NCI-H2196 (cell line): ENCODE measurements around the gene TMEM239.
"Not testable (repeated sequence)": the region's sequence is repeated elsewhere in the genome, so short reads cannot be mapped to it uniquely, and the experiment has no call there.

Source experiments
- DNase-seq: peaks from one replicate; lab custom pipeline; 2025; ENCODE audit not compliant: unreplicated experiment; lab: John Stamatoyannopoulos, UW

TMEM239 gene

DNA sequence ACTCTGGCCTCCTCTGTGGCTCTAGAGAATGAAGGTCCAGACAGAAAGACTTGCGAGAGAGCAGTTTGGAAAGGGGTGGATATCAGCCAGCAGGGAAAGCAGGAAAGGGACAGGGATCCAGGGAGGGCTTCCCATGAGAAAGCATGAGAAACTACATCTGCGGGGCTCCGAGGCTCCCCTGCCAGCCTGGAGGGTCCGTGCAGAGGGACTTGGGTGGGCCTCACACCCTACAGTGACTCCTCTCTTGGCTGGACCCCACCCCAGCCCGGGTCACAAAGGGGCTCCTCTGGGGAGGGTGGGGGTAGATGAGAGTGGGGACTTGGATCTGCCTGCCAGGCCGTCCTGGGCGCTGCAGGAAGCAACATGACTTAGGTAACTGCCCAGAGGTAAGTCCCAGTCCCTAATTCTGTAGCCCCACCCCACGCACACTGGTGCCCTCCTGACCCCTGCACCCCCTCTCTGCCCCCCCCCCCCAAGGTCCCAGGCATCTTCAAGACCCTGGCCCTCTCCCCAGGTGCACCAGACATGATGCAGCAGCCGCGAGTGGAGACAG lies at the start of gene TMEM239:
TSS of gene TMEM239 (plus strand) at position 335 of the 553 bp plus-strand sequence. CDS start at position 526, 191 bp downstream.
- no peak for DNase-seq

DNA sequence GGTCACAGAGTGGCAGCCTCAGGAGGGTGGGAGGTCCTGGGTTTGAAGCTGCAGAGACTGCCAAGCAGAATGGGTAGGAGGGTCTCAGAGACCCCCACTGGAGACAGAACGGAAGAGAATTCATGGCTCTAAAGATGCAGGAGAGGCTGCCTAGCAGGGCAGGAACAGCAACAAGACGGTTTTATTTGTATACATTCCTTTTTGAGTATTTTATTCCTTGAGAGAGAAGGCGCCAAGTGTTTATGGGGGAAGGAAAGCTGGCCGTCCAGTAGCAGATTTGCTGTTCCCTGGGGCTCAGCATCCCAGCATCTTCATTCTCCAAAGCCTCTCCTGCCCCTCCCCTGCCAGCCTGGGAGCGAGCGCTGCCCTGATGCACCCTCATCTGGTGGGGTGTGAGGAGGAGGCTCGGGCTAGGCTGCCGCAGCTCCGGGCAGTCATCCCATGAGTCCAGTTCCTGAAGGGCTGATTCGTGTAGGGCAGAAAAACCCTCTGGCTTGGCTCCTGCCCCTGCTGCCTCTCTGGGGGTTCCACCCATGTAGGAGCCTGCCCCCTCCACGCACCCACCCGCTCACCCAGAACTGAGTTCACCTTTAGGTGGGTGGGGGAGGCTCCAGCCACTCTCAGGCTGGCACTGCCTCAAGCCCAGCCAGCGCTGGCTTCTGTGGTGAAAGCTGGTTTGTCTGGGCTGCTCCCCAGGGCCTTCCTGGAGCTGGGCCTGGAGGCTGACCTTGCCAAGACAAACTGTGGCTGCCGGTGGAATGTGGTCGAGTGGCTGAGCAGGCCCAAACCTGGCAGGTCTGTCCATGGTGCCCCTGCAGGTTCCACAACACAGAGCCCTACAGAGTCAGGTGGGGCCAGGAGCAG lies 48.2 kb upstream of the TMEM239 start:
- DNase-seq: peak; percentile 86

DNA sequence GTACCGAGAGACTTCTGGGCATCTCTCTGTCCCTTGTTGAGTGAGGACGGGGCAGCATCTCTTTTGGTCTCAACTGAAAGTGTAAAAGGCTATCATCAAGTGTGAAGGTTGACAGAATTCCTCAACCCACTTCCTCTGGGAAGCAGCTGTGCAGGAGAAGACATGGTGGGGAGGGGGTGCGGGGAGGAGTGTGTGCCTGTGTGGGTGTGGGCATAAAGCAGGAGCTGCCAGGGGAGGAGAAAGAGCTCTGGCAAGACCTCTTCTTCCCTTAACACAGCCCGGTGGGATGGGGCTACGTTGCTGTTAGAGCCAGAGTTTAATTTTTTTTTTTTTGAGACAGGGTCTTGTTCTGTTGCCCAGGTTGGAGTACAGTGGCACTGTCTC lies 47.5 kb upstream of the TMEM239 start:
- DNase-seq: no peak

DNA sequence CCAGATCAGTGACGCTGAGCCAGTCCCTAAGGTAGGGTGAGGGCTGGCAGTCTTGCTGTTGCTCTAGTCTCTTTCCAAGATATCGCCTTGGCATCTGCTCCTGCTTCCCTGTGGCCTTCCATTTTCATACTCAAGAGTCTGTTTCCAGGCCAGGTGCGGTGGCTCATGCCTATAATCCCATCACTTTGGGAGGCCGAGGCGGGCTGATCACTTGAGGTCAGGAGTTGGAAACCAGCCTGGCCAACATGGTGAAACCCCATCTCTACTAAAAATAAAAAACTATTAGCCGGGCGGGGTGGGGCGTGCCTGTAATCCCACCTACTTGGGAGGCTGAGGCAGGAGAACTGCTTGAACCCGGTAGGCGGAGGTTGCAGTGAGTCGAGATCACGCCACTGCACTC lies 46.1 kb upstream of the TMEM239 start:
- DNase-seq: not testable (repeated sequence)

DNA sequence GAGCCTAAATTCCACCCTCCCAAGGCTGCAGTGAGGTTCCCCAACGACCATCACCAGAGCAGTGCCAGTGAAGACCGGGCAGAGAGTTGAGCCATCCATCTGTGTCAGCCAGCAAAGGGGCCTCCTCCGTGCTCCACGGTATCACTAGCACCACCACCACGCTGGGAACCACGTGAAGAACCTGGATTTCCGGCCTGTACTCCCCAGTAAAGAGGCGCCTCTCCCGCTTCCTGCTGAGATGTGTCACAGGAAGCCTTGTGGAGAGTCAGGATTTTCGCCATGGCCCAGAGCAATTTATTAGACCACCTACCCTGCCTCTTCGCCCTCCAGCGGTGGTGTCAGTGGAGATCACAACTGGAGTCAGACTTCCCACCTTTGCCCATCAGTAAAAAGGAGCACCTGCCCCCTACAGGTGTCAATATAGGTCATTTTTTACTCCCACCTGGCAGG lies 44.5 kb upstream of the TMEM239 start:
- DNase-seq: no peak

DNA sequence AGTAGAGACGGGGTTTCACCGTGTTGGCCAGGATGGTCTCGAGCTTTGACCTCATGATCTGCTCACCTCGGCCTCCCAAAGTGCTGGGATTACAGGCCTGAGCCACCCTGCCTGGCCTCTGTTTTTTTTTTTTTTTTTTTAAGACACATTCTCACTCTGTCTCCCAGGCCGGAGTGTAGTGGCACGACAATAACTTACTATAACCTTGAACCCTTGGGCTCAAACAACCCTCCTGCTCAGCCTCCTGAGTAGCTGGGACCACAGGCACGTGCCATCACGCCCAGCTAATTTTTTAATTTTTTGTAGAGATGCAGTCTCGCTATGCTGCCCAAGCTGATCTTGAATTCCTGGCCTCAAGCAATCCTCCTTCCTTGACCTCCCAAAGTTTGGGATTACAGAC lies 42.4 kb upstream of the TMEM239 start:
- DNase-seq: no peak

DNA sequence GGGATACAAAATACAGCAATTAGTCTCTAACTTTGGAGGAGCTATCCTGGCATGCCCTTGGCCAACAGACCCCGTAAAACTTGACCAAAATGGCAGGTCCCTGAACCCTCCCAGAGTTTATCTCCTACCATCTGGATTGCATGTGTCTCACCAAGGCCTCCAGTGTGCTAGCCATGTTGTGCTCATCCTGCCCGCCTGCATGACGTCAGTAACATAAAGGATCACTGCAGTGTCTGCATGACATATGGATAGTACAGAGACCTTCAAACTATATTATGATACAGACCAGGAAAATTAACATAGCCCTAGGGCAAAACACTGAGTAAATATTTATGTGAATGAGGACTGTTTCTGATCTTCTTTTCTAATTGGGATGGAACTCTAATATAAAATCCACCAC lies 41.0 kb upstream of the TMEM239 start:
- DNase-seq: no peak

DNA sequence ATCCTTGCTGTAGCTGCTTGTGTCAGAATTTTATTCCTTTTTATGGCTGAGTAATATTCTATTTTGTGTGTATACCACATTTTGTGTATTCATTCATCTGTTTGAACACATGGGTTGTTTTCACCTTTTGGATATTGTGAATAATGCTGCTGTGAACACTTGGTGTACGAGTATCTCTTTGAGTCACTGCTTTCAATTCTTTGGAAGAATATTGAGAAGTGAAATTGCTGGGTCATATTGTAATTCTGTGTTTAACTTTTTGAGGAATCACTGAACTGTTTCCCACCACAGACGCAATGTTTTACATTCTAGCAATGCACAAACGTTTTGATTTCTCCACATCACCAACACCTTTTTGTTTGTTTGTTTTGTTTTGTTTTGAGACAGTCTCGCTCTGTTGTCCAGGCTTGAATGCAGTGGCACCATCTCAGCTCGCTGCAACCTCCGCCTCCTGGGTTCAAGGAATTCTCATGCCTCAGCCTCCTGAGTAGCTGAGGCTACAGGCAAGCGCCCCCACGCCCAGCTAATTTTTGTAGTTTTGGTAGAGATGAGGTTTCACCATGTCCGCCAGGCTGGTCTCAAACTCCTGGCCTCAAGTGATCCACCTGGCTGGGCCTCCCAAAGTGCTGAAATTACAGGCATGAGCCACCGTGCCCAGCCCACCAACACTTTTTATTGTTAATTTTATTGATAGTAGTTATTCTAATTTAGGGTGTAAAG lies 37.4 kb upstream of the TMEM239 start:
- DNase-seq: no peak

DNA sequence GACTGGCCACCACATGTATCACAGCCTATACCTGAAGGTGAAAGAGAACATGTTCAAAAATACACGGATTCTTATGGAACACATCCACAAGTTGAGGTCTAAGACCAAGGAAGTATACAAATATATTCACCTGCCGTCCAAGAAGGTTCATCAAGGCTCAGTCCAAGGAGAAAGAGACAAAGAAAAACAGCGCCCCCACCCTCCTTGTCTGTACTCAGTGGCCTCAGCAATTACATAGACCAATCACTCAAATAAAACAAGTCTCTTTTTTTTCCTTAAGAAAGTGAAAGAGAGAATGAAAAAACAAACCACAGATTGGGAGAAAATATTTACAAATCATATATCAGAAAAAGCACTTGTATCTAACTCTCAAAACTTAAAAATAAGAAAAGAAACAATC lies 35.2 kb upstream of the TMEM239 start:
- no peak for DNase-seq

DNA sequence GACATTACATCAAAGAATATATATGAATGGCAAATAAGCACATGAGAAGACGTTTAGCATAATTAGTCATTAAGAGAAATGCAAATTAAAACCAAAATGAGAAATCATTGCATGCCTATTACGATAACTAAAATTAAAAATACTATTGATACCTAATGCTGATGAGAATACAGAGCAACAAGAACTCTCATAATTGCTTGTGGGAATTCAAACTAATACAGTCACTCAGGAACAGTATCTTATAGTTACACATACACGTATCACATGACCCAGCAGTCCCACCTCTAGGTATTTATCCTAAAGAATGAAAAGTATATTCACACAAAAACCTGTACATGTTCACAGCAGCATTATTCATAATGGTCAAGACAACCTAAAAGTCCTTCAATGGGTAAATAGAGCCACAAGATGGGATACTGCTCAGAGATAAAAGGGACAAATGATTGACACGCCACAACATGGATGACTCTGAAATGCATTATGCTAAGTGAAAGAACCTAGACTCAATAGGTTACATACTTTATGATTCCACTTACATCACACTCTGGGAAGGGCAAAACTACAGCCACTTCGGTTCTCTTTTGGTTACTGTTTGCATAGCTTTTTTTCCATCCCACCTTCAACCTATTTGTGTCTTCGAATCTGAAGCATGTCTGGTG lies 32.1 kb upstream of the TMEM239 start:
- no peak for DNase-seq

DNA sequence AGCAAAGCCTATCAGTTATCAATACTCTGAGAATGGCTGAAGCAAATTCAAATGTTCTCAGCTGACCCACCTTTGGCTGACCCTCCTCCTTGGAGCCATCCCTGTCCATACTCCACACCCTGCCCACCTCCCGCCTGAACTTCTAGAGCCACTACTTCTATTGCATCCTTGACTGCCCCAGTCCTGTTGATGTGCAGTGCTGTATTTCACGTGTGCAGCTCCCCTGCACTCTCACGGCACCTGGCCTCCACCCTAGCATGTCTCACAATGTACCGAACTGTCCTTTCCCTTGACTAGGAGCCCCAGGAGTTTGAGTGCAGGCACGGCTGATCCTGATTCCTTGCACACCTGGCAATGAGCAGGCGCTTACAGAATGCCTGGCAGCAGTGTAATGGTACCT lies 22.7 kb upstream of the TMEM239 start:
- no peak for DNase-seq

DNA sequence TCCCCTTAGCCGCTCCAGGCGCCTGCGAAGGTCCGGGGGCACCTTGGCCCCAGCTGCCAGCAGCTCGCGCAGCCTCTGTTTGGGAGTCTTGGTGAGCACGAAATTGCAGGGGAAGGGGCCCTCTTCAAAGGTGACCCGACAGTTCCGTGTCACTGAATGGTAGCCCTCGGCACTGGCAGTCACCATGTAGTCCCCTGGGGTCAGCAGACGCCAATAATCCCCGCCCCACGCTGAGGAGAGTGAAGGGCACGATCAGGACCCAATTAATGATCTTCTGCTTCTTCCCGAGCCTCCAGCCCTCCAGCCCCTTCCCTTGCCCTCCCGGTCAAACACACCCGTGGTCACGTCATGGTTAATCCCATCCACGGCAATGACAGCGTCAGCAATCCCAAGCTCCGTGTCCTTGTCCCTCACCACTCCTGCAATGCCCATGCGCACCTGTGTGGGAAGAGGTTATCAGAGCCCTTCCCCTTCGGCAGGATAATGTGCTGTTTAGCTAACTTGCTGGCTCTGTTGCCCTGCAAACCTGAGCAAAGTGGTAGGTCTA lies 21.9 kb upstream of the TMEM239 start:
- DNase-seq: no peak

DNA sequence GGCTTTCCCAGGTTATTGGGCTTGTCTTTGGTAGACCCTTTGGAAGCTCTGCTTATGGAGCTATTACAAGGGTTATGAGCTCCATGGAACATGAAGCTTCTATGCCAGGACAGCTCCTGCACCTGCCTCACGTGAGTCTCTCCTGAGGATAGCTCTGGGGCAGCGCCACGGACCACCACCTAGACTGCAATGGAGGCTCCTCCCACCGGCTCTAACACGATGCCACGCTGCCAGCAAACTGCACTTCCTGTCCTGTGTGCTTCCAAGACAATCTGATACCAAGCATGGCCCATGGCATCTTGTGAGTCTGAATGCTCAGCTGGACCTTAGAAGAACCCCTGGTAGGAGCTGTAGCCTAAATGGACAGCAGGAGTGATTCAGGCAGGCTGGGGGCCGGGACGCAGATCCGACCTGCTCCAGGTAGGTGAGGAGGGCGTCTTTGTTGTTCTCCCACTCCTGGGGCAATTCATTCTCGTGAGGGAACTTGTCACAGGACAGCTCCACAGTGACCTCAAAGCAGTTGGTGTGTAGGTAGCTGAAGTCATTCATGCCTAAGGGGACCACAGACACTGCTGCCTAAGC lies 21.2 kb upstream of the TMEM239 start:
- DNase-seq: peak; percentile 9

DNA sequence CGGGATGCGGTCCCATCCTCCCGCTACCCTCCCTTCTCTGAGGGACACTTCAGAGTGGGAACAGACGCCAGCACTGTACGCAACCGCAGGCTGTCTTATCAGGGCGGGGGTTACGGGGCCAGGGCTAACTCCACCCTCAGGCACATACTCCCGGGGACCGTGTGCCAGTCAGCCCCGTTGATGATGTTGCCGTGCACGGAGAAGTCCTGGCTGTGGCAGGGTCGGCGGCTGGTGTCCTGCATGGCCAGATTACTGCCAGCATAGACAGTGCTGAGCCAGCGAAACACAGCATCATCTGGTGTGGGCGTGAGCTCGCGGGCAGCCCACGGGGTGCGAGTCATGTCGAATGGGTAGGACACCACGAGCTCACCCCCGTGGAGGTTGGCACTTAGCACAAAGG lies 20.7 kb upstream of the TMEM239 start:
- no peak for DNase-seq

DNA sequence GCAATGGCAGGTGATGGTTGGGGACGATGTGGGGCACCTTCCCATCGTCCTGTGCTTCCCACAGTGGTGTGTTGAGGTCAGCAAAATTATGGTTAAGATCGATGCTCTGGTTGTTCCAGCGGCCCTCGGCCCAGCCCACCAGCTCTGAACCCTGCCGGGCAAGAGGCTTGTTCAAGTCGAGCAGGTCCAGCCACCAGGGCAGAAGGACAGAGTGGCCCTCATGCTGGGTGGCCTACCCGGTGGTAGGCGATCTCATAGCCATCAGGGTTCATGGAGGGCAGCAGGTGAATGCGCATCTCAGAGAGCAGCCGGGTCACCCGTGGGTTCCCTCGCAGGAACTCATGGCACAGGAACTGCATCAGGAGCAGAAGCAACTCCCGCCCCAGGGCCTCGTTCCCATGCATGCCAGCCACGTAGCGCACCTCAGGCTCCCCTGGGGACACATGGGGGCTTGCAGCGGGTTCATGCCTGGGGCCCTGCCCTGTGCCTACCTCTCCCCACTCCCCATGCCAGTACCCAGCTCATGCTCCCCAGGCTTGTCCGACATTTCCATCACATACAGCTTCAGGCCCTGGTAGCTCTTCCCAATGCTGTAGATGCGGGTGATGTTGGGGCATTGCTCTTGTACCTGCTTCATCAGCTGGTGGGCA lies 20.0 kb upstream of the TMEM239 start:
- no peak for DNase-seq

DNA sequence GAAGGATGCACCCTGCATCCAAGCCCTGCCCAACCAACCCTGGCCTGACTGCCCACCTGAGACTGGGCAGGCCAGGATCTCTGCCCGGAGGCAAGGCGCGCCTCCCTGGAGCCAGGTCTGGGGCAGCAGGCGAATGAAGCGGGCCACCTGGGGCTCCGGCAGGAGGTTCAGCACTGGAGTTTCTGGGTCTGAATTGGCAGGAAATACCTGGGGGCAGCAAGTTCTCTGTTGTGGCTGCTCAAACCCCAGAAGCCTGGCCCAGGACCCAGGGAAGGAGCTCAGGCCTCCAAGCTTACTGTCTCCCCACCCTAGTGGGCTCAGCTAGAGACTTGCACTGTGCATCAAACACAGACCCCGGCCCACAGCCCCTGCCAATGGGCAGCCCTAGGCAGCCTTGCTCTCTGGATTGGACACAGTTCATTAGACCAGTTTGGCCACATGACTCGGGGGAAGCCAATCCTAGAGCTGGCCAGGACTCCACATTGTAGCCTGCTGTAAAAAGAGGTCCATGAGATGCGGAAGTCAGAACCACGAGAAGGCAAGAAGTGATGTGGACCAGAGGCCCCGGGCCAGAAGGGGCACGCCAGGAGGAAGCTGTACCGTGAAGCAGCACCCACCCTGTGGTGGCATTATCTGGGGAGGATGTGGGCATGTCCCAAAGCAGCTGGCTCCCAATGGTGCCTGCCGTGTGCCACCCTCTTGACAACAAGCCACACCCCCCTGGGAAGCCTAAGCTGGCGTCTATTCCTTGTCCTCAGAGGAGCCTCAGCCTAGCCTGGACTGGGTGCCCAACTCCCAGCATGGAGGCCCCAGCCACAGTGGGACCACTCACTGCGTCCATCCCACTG lies 18.8 kb upstream of the TMEM239 start:
- DNase-seq: no peak

DNA sequence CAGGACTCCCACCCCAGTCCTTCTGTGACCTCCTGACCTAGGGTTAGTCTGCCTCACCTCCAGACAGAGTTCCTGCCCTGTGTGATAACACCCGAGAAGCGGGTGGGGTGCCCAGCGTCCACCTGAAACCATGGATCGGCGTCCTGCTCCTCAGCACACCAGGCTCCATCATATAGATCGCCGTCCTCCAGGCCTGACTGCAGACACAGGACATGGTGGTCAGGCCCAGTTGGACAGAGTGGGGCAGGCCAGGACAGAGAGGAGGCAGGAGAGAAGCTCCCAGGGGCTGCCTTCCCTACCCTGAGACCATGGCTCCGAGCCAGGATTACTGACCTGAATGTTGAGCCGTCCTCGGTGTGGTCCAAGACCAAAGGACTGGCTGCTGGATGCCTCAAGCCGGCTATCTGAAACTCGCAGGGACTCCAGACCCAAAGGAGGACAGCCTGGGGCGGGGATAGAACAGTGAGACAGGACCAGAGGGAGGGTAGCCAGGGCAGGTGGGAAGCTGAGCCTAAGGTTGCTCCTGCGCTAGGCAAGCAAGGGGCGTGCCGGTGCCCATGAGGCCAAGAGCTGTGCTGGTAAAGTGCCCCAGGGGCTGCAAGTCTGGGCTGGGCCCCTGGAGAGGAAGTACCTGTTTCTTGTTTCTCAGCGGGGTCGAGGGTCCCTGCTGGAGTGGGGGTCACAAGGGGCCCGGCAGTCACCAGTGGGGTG lies 17.9 kb upstream of the TMEM239 start:
- DNase-seq: no peak

DNA sequence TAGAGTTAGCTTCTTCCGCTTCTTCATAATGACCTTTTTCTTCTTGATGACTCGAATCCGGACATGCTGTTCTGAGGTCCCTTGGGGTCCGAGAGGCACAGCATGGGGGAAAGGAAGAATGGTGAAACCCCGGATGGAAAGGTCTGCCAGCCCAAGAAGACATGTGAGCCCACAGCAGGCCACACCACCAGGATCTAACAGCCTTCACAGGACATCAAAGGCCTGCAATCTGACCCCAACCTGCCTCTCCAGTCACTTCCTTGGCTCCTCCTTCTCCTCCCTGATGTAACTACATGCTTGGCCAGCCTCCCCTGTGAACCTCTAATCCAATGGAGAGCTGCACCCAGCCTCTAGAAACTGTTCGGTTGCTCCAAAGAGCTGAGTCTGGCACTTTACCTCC lies 17.4 kb upstream of the TMEM239 start:
- peak; percentile 34 for DNase-seq

DNA sequence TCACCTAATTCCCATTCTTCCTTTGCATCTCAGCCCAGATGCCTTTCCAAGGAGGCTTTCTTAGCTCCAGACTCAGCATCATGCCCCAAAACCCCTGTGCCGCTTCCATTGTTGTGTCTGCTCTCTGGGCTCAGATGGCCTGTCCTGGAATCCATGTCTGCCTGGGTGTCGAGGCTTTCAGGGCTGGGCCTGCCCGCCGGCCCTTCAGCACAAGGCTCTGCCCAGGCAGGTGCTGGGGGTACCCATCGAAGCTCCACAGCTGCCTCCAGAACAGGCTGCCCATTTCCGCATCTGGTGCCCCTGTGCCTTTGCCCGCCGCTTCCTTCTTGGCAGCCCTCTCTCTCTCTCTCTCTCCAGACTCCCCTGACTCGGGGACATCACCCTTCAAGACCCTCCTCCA lies 16.9 kb upstream of the TMEM239 start:
- no peak for DNase-seq
